K562 (cell line): ENCODE data around the gene TAS2R10. TPM values are rescaled to one million over a fixed set of nuclear protein-coding genes. Genes with fewer than 3 reads are reported as not detected.

ENCODE experiments used
- ATAC-seq: fragments of 200-7000 bp; cut with Tn5 transposase; 3 replicates; pipeline ENCODE4 v1.9.1; 2020; ENCODE audit warnings: moderate library complexity
- BruUV-seq: library from RNA; stranded (reverse); fragments of 400-500 nt; replicated peaks from 2 replicates; lab custom pipeline; 2021; lab: Mats Ljungman, UMichigan
- CTCF ChIA-PET: fragments of 300-600 bp; formaldehyde crosslinking; extraction: SDS; loops from one replicate; lab custom pipeline; 2021; ENCODE audit warnings: low intra/inter-chr PET ratio; lab: Yijun Ruan, JAX
- POLR2A ChIA-PET: fragments of 300-600, 350-650 bp; sonication (Branson Sonifier 250); formaldehyde crosslinking; extraction: SDS; loops from one replicate; lab custom pipeline; 2021; ENCODE audit warnings: antibody characterized with exemption, inconsistent platforms; lab: Yijun Ruan, JAX
- DNase-seq, 4 experiments: peaks; one replicate each; pipeline versions ENCODE4 v3.0.0 to v3.0.0-alpha.2; 2011 to 2018; ENCODE audit warnings: low spot score in 3 of 4, mixed read lengths in 3 of 4; ENCODE audit errors: extremely low read depth in 1 of 4
- FAIRE-seq: peaks from 2 replicates; lab custom pipeline; 2011; peaks lifted over from hg19 to GRCh38; lab: Jason Lieb, UNC
- H2AFZ ChIP-seq: 2 replicates; pipeline ENCODE4 v1.6.0; 2011; ENCODE audit warnings: low read depth, low read length, control low read depth, inconsistent platforms
- H3K27ac ChIP-seq: fragments of 200-600 bp; 3 replicates; pipeline ENCODE4 v1.8.0; 2011; ENCODE audit warnings: low read depth, mild to moderate bottlenecking, control low read depth, inconsistent platforms, low read length, moderate library complexity, mixed read lengths; ENCODE audit errors: extremely low read depth
- H3K27me3 ChIP-seq, 2 experiments: fragments of 300-600 bp in 1 of 2; 2 replicates in 1 of 2; 3 replicates in 1 of 2; pipeline versions ENCODE4 v1.6.0 to v1.8.0; 2011; ENCODE audit warnings: inconsistent platforms in 2 of 2, low read length in 2 of 2, mild to moderate bottlenecking in 1 of 2, mixed read lengths in 1 of 2, moderate library complexity in 1 of 2; ENCODE audit not compliant: control insufficient read depth in 2 of 2, insufficient read depth in 2 of 2
- H3K36me3 ChIP-seq: fragments of 300-600 bp; 3 replicates; pipeline ENCODE4 v1.8.0; 2011; ENCODE audit warnings: mild to moderate bottlenecking, low read length, inconsistent platforms; ENCODE audit not compliant: control insufficient read depth, insufficient read depth
- H3K4me1 ChIP-seq, 2 experiments: fragments of 200-600 bp in 1 of 2; replicated peaks in 1 of 2; 2 replicates in 1 of 2; 3 replicates in 1 of 2; pipeline versions ENCODE4 v1.5.1 to v1.8.0; 2011; ENCODE audit warnings: inconsistent platforms in 2 of 2, low read length in 2 of 2, mild to moderate bottlenecking in 1 of 2, mixed read lengths in 1 of 2, moderate library complexity in 1 of 2; ENCODE audit not compliant: control insufficient read depth in 2 of 2, insufficient read depth in 2 of 2
- H3K4me2 ChIP-seq: 2 replicates; pipeline ENCODE4 v1.6.1; 2011; ENCODE audit warnings: low read length, control low read depth, inconsistent platforms, mixed read lengths; ENCODE audit not compliant: insufficient read depth
- H3K4me3 ChIP-seq: fragments of 200-600 bp; sonication (generic), shearing (Covaris generic); 2 replicates; pipeline ENCODE4 v1.5.1; 2016; ENCODE audit warnings: control low read depth, inconsistent platforms
- H3K79me2 ChIP-seq: fragments of 200-600 bp; 3 replicates; pipeline ENCODE4 v1.8.0; 2011; ENCODE audit warnings: low read length, inconsistent platforms; ENCODE audit not compliant: control insufficient read depth, insufficient read depth
- H3K9ac ChIP-seq, 2 experiments: 2 replicates each; pipeline versions ENCODE4 v1.6.0 to v1.6.1; 2011; ENCODE audit warnings: low read depth in 2 of 2, low read length in 2 of 2, control low read depth in 1 of 2, inconsistent platforms in 1 of 2, mild to moderate bottlenecking in 1 of 2, mixed read lengths in 1 of 2; ENCODE audit not compliant: insufficient read depth in 1 of 2
- H3K9me1 ChIP-seq: one replicate; pipeline ENCODE4 v1.6.0; 2011; ENCODE audit warnings: inconsistent platforms, mild to moderate bottlenecking, low read length, moderate library complexity; ENCODE audit not compliant: control insufficient read depth, insufficient read depth
- H3K9me3 ChIP-seq: replicated peaks from 2 replicates; pipeline ENCODE4 v1.5.1; 2011; ENCODE audit warnings: low read depth, low read length, inconsistent platforms; ENCODE audit not compliant: control insufficient read depth, insufficient read depth
- H4K20me1 ChIP-seq: replicated peaks from 2 replicates; pipeline ENCODE4 v1.6.1; 2011; ENCODE audit warnings: low read length, inconsistent platforms, mixed read lengths; ENCODE audit not compliant: control insufficient read depth, insufficient read depth
- KDM5B ChIP-seq: fragments of 200-600 bp; sonication (generic); IDR thresholded peaks from 2 replicates; pipeline ENCODE4 v1.6.1; 2012; ENCODE audit warnings: low read depth, mild to moderate bottlenecking, moderate library complexity, low read length, control low read depth, inconsistent platforms; ENCODE audit not compliant: insufficient replicate concordance
- SETDB1 ChIP-seq: IDR thresholded peaks from one replicate; pipeline ENCODE4 v1.6.1; 2012; ENCODE audit warnings: low read length, control low read depth, inconsistent platforms
- SIX5 ChIP-seq, 2 experiments: IDR thresholded peaks; 2 replicates each; pipeline ENCODE4 v1.6.1; 2011; ENCODE audit warnings: low read length in 2 of 2, borderline replicate concordance in 1 of 2, low read depth in 1 of 2, mild to moderate bottlenecking in 1 of 2, moderate library complexity in 1 of 2; ENCODE audit not compliant: insufficient read depth in 1 of 2
- STAT5A ChIP-seq: IDR thresholded peaks from 2 replicates; pipeline ENCODE4 v1.6.1; 2012; ENCODE audit warnings: low read length, inconsistent platforms, borderline replicate concordance
- WGBS: fragments of 100-300 bp; shearing (Covaris generic); methylation state at CpG from one replicate; pipeline ENCODE4 v1.1.6; 2016; ENCODE audit warnings: low coverage, mixed read lengths; ENCODE audit not compliant: insufficient coverage; ENCODE audit errors: missing lambda C conversion rate; 5-methylcytosine and 5-hydroxymethylcytosine counted together
- in situ Hi-C: fragments of 300-500 bp; cut with MboI; formaldehyde crosslinking; loops from 4 replicates; pipeline ENCODE4 v1.15.0; 2018; ENCODE audit warnings: inconsistent platforms, mixed read lengths
- intact Hi-C: fragments of 100-400 bp; cut with micrococcal nuclease; formaldehyde crosslinking; loops from 2 replicates; pipeline ENCODE4 v1.14.2; 2022
- polyA plus RNA-seq, 8 experiments: library from polyadenylated mRNA; depleted of rRNA in 4 of 8; stranded (reverse) in 5 of 8; unstranded in 3 of 8; fragments of >200 nt; fragmentation: Nextera tagmentation in 2 of 8; fragmentation: Illumina TruSeq in 1 of 8; extraction: Ambion mirVana in 2 of 8; extraction: Trizol in 1 of 8; gene quantifications; 2 replicates each; pipeline versions ENCODE4 v1.2.1 to v1.2.3, GENCODE V29; 2011 to 2014; ENCODE audit warnings: inconsistent platforms in 1 of 8, missing spikeins in 1 of 8
- total RNA-seq, 7 experiments: library from RNA; depleted of rRNA in 6 of 7; stranded (reverse); fragments of >200 nt in 6 of 7; fragmentation: Illumina TruSeq in 2 of 7; extraction: Trizol in 2 of 7; gene quantifications; 2 replicates each; pipeline versions ENCODE4 v1.2.1 to v1.2.3, GENCODE V29; 2011 to 2021; ENCODE audit warnings: low replicate concordance in 1 of 7
- TF ChIP-seq, protein P1 (sequence below): sonication (generic); formaldehyde crosslinking; IDR thresholded peaks from 2 replicates; pipeline ENCODE4 v1.8.0; 2023; ENCODE audit warnings: missing genetic modification reagents, mild to moderate bottlenecking, borderline replicate concordance

The TAS2R10 gene
- total and polyA plus RNA-seq, 9 of the 15 experiments (the other 6 are each of a cell fraction or from before 2014, with no cell fraction given): 0.22 to 0.51 TPM; not detected in 7

DNA sequence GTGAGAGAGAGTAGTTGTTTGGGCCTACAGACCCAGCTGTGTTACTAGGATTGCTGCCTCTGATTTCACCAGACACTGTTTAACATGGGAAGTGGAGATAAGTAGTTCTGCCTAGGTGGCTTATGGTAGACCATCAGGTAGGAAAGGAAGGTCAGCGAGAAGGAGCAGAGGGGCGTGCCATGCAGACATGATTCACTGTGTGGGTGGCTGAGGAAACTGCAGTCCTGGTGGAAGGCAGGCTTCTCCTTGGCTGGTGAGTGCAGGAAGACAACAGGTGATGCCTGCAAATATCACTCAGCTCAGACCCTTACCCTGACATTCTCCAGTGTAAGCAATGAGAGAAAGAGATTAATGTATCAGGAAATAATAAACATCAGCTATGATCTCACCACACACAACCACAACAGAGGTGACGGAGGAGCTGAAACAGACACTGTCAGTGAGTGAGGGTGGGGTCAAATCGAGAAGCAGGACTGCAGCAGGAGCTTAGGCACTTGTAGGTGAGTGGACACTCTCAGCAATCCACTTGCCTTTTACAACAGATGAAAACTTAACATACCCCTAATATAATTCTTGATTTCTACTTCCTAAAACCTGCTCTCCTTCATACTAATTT, 25.2 kb upstream of the TAS2R10 start:
- H2AFZ ChIP-seq: no peak overlapping the region
- intact Hi-C loops: no loop called here
- H3K27ac ChIP-seq: no peak overlapping the region
- CTCF ChIA-PET: no interaction called here
- H3K79me2 ChIP-seq: no peaks in the 10 kb centered on the region
- FAIRE-seq (no peak), ATAC-seq (no peak), DNase-seq (no peak)
- WGBS: 69% methylated on average over 4 of the region's 4 CpGs
- TF ChIP-seq SIX5 (IDR thresholded peaks at IDR 0.05; ENCODE audit: borderline replicate concordance in 1 of 2, insufficient read depth in 1 of 2, low read depth in 1 of 2, low read length in 2 of 2) (no peak), SETDB1 (no peak), STAT5A (no peak), KDM5B (no peak)
- TF ChIP-seq, protein P1, sequence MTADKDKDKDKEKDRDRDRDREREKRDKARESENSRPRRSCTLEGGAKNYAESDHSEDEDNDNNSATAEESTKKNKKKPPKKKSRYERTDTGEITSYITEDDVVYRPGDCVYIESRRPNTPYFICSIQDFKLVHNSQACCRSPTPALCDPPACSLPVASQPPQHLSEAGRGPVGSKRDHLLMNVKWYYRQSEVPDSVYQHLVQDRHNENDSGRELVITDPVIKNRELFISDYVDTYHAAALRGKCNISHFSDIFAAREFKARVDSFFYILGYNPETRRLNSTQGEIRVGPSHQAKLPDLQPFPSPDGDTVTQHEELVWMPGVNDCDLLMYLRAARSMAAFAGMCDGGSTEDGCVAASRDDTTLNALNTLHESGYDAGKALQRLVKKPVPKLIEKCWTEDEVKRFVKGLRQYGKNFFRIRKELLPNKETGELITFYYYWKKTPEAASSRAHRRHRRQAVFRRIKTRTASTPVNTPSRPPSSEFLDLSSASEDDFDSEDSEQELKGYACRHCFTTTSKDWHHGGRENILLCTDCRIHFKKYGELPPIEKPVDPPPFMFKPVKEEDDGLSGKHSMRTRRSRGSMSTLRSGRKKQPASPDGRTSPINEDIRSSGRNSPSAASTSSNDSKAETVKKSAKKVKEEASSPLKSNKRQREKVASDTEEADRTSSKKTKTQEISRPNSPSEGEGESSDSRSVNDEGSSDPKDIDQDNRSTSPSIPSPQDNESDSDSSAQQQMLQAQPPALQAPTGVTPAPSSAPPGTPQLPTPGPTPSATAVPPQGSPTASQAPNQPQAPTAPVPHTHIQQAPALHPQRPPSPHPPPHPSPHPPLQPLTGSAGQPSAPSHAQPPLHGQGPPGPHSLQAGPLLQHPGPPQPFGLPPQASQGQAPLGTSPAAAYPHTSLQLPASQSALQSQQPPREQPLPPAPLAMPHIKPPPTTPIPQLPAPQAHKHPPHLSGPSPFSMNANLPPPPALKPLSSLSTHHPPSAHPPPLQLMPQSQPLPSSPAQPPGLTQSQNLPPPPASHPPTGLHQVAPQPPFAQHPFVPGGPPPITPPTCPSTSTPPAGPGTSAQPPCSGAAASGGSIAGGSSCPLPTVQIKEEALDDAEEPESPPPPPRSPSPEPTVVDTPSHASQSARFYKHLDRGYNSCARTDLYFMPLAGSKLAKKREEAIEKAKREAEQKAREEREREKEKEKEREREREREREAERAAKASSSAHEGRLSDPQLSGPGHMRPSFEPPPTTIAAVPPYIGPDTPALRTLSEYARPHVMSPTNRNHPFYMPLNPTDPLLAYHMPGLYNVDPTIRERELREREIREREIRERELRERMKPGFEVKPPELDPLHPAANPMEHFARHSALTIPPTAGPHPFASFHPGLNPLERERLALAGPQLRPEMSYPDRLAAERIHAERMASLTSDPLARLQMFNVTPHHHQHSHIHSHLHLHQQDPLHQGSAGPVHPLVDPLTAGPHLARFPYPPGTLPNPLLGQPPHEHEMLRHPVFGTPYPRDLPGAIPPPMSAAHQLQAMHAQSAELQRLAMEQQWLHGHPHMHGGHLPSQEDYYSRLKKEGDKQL (CRISPR knock-in tag): no peak
- H3K4me3 ChIP-seq: no peak overlapping the region
- H4K20me1 ChIP-seq: no peaks in the 10 kb centered on the region
- no peak overlapping the region for H3K9ac ChIP-seq
- no TSS peak for BruUV-seq
- H3K36me3 ChIP-seq: no peaks in the 10 kb centered on the region
- no peaks in the 10 kb centered on the region for H3K27me3 ChIP-seq
- H3K9me1 ChIP-seq: no peaks in the 10 kb centered on the region
- no peaks in the 10 kb centered on the region for H3K9me3 ChIP-seq
- H3K4me1 ChIP-seq: no peaks in the 10 kb centered on the region
- POLR2A ChIA-PET: no interaction called here
- in situ Hi-C loops: no loop called here
- H3K4me2 ChIP-seq: no peak overlapping the region
